Loucy (cell line): ENCODE data around the gene PRR29.

Experiments
- CTCF ChIP-seq: fragments of 200-600 bp; sonication (generic); conservative IDR thresholded peaks from 2 replicates; pipeline ENCODE4 v1.5.1; 2014; ENCODE audit warnings: mild to moderate bottlenecking, antibody characterized with exemption, low read length
- EZH2phosphoT487 ChIP-seq: fragments of 200-600 bp; IDR thresholded peaks from 2 replicates; pipeline ENCODE4 v1.6.1; 2018; ENCODE audit warnings: antibody characterized with exemption, mild to moderate bottlenecking, moderate library complexity, borderline replicate concordance

- TF ChIP-seq CTCF (no peak), EZH2phosphoT487 (no peak)
Measured at GRCh38 chr17:64001763-64002529, 3.8 kb downstream of the PRR29 start.
